ENCODE measurements around the gene KLHDC10. TPM values are rescaled to one million over a fixed set of nuclear protein-coding genes. Genes with fewer than 3 reads are reported as not detected.
A peak's percentile ranks its signal among the peaks of the same experiment; 100 is the strongest.

The KLHDC10 gene
- total RNA-seq, 2 experiments from 2014 or later, result 7.0 to 8.8 TPM

GRCh38 chr7:130141161-130141883 lies 71.0 kb downstream of the KLHDC10 start:
- no peaks in the 10 kb centered on the region for H3K9me3 ChIP-seq (ENCODE audit: control insufficient read depth in 1 of 2, insufficient read depth in 1 of 2, low read length in 2 of 2)
- no peak for TF ChIP-seq CTCF (IDR thresholded peaks at IDR 0.05)
- Mint-ChIP-seq H3K4me3 (peak overlapping the region; percentile 84), H3K4me1 (ENCODE audit: low read depth) (peaks cover 26% of the 10 kb centered on the region), H3K27ac (peak overlapping the region; percentile 72), H3K9me3 (no peaks in the 10 kb centered on the region), H3K27me3 (no peaks in the 10 kb centered on the region), H3K36me3 (ENCODE audit: low read depth) (peaks cover 6% of the 10 kb centered on the region)
- H3K4me1 ChIP-seq (ENCODE audit: insufficient read depth, low read length), result peaks cover 21% of the 10 kb centered on the region
- H3K36me3 ChIP-seq (ENCODE audit: insufficient read depth, low read length), result peaks cover 2% of the 10 kb centered on the region
- POLR2A ChIA-PET, result interaction anchor here (1.1 to 1.8 kb wide), 3 partner anchors 12 to 64 kb away, joined by 3 to 14 read pairs (median 4); partner anchors contain the start of gene TMEM209
- intact Hi-C loops (cut with DNase I, micrococcal nuclease), result no loop called here
- peak; percentile 79 for ATAC-seq (ENCODE audit: poor library complexity)
- CTCF ChIA-PET, result interaction anchor here (0.6 kb wide), 1 partner anchor 408 kb away, joined by 3 read pairs; no protein-coding TSS in a partner anchor
- DNase-seq, result peak in 13 of 14 experiments; percentile 14 to 67 (median 47)
- no peaks in the 10 kb centered on the region for H3K27me3 ChIP-seq (ENCODE audit: control insufficient read depth in 1 of 2, insufficient read depth in 2 of 2, low read length in 2 of 2)
- H3K27ac ChIP-seq (ENCODE audit: low read depth in 1 of 2, low read length in 2 of 2), result peak overlapping the region; percentile 35 to 54
- H3K4me3 ChIP-seq (ENCODE audit: low read length), result peak overlapping the region; percentile 65

GRCh38 chr7:130141884-130142653 lies 71.7 kb downstream of the KLHDC10 start:
- peak overlapping the region; percentile 84 for H3K4me3 Mint-ChIP-seq
- H3K4me1 Mint-ChIP-seq (ENCODE audit: low read depth), result peaks cover 22% of the 10 kb centered on the region
- Histone ChIP-seq H3K27ac (ENCODE audit: low read depth in 1 of 2, low read length in 2 of 2) (peak overlapping the region; percentile 35 to 54), H3K9me3 (ENCODE audit: control insufficient read depth in 1 of 2, insufficient read depth in 1 of 2, low read length in 2 of 2) (no peaks in the 10 kb centered on the region), H3K4me3 (ENCODE audit: low read length) (peak overlapping the region; percentile 65), H3K27me3 (ENCODE audit: control insufficient read depth in 1 of 2, insufficient read depth in 2 of 2, low read length in 2 of 2) (no peaks in the 10 kb centered on the region), H3K36me3 (ENCODE audit: insufficient read depth, low read length) (peaks cover 2% of the 10 kb centered on the region), H3K4me1 (ENCODE audit: insufficient read depth, low read length) (peaks cover 21% of the 10 kb centered on the region)
- no peak for TF ChIP-seq CTCF (IDR thresholded peaks at IDR 0.05)
- H3K27ac Mint-ChIP-seq, result peak overlapping the region; percentile 72
- H3K36me3 Mint-ChIP-seq (ENCODE audit: low read depth), result peaks cover 6% of the 10 kb centered on the region
- no peaks in the 10 kb centered on the region for H3K9me3 Mint-ChIP-seq
- no peak for DNase-seq
- no peak for ATAC-seq (ENCODE audit: poor library complexity)
- POLR2A ChIA-PET, result interaction anchor here (1.1 to 1.8 kb wide), 3 partner anchors 11 to 63 kb away, joined by 3 to 14 read pairs (median 4); partner anchors contain the start of gene TMEM209
- H3K27me3 Mint-ChIP-seq, result no peaks in the 10 kb centered on the region
- CTCF ChIA-PET, result no interaction called here
- intact Hi-C loops (cut with DNase I, micrococcal nuclease), result no loop called here

- POLR2A ChIA-PET, result no interaction called here
- Mint-ChIP-seq H3K9me3 (no peaks in the 10 kb centered on the region), H3K4me1 (ENCODE audit: low read depth) (peaks cover 22% of the 10 kb centered on the region), H3K27me3 (no peaks in the 10 kb centered on the region), H3K36me3 (ENCODE audit: low read depth) (peaks cover 6% of the 10 kb centered on the region), H3K27ac (peak overlapping the region; percentile 44), H3K4me3 (peak overlapping the region; percentile 67)
- DNase-seq (no peak), ATAC-seq (ENCODE audit: poor library complexity) (no peak)
- no peak for TF ChIP-seq CTCF (IDR thresholded peaks at IDR 0.05)
- H3K4me3 ChIP-seq (ENCODE audit: low read length), result no peak overlapping the region
- CTCF ChIA-PET, result no interaction called here
- intact Hi-C loops (cut with DNase I, micrococcal nuclease), result no loop called here
- H3K36me3 ChIP-seq (ENCODE audit: insufficient read depth, low read length), result peaks cover 2% of the 10 kb centered on the region
- H3K4me1 ChIP-seq (ENCODE audit: insufficient read depth, low read length), result peaks cover 21% of the 10 kb centered on the region
- no peaks in the 10 kb centered on the region for H3K9me3 ChIP-seq (ENCODE audit: control insufficient read depth in 1 of 2, insufficient read depth in 1 of 2, low read length in 2 of 2)
- no peaks in the 10 kb centered on the region for H3K27me3 ChIP-seq (ENCODE audit: control insufficient read depth in 1 of 2, insufficient read depth in 2 of 2, low read length in 2 of 2)
- no peak overlapping the region for H3K27ac ChIP-seq (ENCODE audit: low read depth in 1 of 2, low read length in 2 of 2)
Measured at GRCh38 chr7:130142654-130143333, 72.5 kb downstream of the KLHDC10 start.
